Keratinocyte (primary cell): ENCODE measurements around the gene C5orf52. TPM values are rescaled to one million over a fixed set of nuclear protein-coding genes. Genes with fewer than 3 reads are reported as not detected.

Experiments
- DNase-seq: peaks from one replicate; pipeline ENCODE4 v3.0.0-alpha.2; 2011; ENCODE audit warnings: low read depth, missing footprints, low spot score
- FAIRE-seq: peaks from 2 replicates; lab custom pipeline; 2011; peaks lifted over from hg19 to GRCh38; lab: Jason Lieb, UNC
- H2AFZ ChIP-seq: 2 replicates; pipeline ENCODE4 v1.6.0; 2012; ENCODE audit warnings: low read length, control low read depth, inconsistent platforms; ENCODE audit not compliant: control insufficient read depth
- H3K27ac ChIP-seq: 2 replicates; pipeline ENCODE4 v1.5.1; 2011; ENCODE audit warnings: low read length; ENCODE audit not compliant: control insufficient read depth, insufficient read depth
- H3K27me3 ChIP-seq: 3 replicates; pipeline ENCODE4 v1.6.0; 2011; ENCODE audit warnings: low read length; ENCODE audit not compliant: control insufficient read depth, insufficient read depth; ENCODE audit errors: extremely low read depth
- H3K36me3 ChIP-seq, 2 experiments: 2 replicates in 1 of 2; 3 replicates in 1 of 2; pipeline ENCODE4 v1.5.1; 2011; ENCODE audit warnings: low read length in 2 of 2, mild to moderate bottlenecking in 1 of 2; ENCODE audit not compliant: control insufficient read depth in 2 of 2, insufficient read depth in 2 of 2; ENCODE audit errors: extremely low read depth in 1 of 2
- H3K4me1 ChIP-seq: 3 replicates; pipeline ENCODE4 v1.5.1; 2011; ENCODE audit warnings: low read length; ENCODE audit not compliant: control insufficient read depth, insufficient read depth; ENCODE audit errors: extremely low read depth
- H3K4me2 ChIP-seq: 3 replicates; pipeline ENCODE4 v1.6.0; 2011; ENCODE audit warnings: low read depth, low read length; ENCODE audit not compliant: control insufficient read depth, insufficient read depth; ENCODE audit errors: extremely low read depth
- H3K4me3 ChIP-seq, 3 experiments: fragments of 200-600 bp in 1 of 3; sonication (generic) in 1 of 3; 2 replicates in 2 of 3; 3 replicates in 1 of 3; pipeline ENCODE4 v1.5.1; 2011 to 2016; ENCODE audit warnings: low read length in 3 of 3, mild to moderate bottlenecking in 3 of 3, control low read depth in 2 of 3, inconsistent platforms in 1 of 3, low read depth in 1 of 3, mixed read lengths in 1 of 3, mixed run types in 1 of 3, moderate library complexity in 1 of 3; ENCODE audit not compliant: control insufficient read depth in 2 of 3, insufficient read depth in 2 of 3; ENCODE audit errors: extremely low read depth in 1 of 3
- H3K79me2 ChIP-seq: 2 replicates; pipeline ENCODE4 v1.6.0; 2012; ENCODE audit warnings: low read length; ENCODE audit not compliant: control insufficient read depth, insufficient read depth
- H3K9ac ChIP-seq: 3 replicates; pipeline ENCODE4 v1.6.0; 2011; ENCODE audit warnings: low read length; ENCODE audit not compliant: control insufficient read depth, insufficient read depth; ENCODE audit errors: extremely low read depth
- H3K9me1 ChIP-seq: 3 replicates; pipeline ENCODE4 v1.6.0; 2011; ENCODE audit warnings: low read length; ENCODE audit not compliant: control insufficient read depth, insufficient read depth; ENCODE audit errors: extremely low read depth
- H3K9me3 ChIP-seq: 2 replicates; pipeline ENCODE4 v1.5.1; 2012; ENCODE audit warnings: low read depth, low read length; ENCODE audit not compliant: control insufficient read depth
- H4K20me1 ChIP-seq: 3 replicates; pipeline ENCODE4 v1.6.0; 2011; ENCODE audit warnings: low read length; ENCODE audit not compliant: control insufficient read depth, insufficient read depth; ENCODE audit errors: extremely low read depth
- CTCF ChIP-seq, 3 experiments: IDR thresholded peaks in 1 of 3; conservative IDR thresholded peaks in 1 of 3; optimal IDR thresholded peaks in 1 of 3; 2 replicates in 2 of 3; 3 replicates in 1 of 3; pipeline versions ENCODE3 to v1.5.1; 2011; ENCODE audit warnings: low read length in 3 of 3, mild to moderate bottlenecking in 3 of 3, moderate library complexity in 2 of 3, control low read depth in 1 of 3, inconsistent platforms in 1 of 3; ENCODE audit not compliant: insufficient read depth in 2 of 3; ENCODE audit errors: extremely low read depth in 1 of 3
- EZH2 ChIP-seq: IDR thresholded peaks from one replicate; pipeline ENCODE4 v1.6.1; 2012; ENCODE audit warnings: inconsistent platforms, mild to moderate bottlenecking, low read length, moderate library complexity
- dilution Hi-C: fragments of 300-500 bp; cut with MboI; formaldehyde crosslinking; loops from one replicate; pipeline ENCODE4 v1.7.0; 2020; ENCODE audit warnings: low sequenced_read_pairs; ENCODE audit not compliant: extremely low pct_ligation_motif_present
- polyA plus RNA-seq, 5 experiments: library from polyadenylated mRNA; depleted of rRNA in 3 of 5; stranded (reverse) in 3 of 5; stranded (forward) in 1 of 5; unstranded in 1 of 5; fragments of >200 nt; gene quantifications; 1 replicate in 1 of 5; 2 replicates in 3 of 5; 3 replicates in 1 of 5; pipeline versions ENCODE4 v1.2.1 to v1.2.3, GENCODE V29; 2011 to 2012; ENCODE audit warnings: missing spikeins in 2 of 5, low read depth in 1 of 5, low replicate concordance in 1 of 5

C5orf52 gene
- polyA plus RNA-seq, 1 donor (not counting 4 experiments of a cell fraction or from before 2014, with no cell fraction given): not detected

- Histone ChIP-seq H3K4me2 (no peak overlapping the region), H2AFZ (no peak overlapping the region), H3K4me3 (no peak overlapping the region), H3K79me2 (no peaks in the 10 kb centered on the region), H4K20me1 (no peaks in the 10 kb centered on the region), H3K27me3 (no peaks in the 10 kb centered on the region), H3K9me3 (no peaks in the 10 kb centered on the region), H3K4me1 (no peaks in the 10 kb centered on the region), H3K27ac (no peak overlapping the region), H3K36me3 (no peaks in the 10 kb centered on the region), H3K9me1 (no peaks in the 10 kb centered on the region), H3K9ac (no peak overlapping the region)
- dilution Hi-C loops: no loop called here
- TF ChIP-seq CTCF (optimal IDR thresholded peaks at IDR 0.05 in 1 of 3, IDR thresholded peaks at IDR 0.05 in 1 of 3, conservative IDR thresholded peaks at IDR 0.05 in 1 of 3; ENCODE audit: extremely low read depth in 1 of 3, insufficient read depth in 2 of 3, low read length in 3 of 3) (no peak), EZH2 (no peak)
- DNase-seq: no peak
- no peak for FAIRE-seq
Observed at GRCh38 chr5:157703736-157704135, 32.4 kb downstream of the C5orf52 start.

DNA sequence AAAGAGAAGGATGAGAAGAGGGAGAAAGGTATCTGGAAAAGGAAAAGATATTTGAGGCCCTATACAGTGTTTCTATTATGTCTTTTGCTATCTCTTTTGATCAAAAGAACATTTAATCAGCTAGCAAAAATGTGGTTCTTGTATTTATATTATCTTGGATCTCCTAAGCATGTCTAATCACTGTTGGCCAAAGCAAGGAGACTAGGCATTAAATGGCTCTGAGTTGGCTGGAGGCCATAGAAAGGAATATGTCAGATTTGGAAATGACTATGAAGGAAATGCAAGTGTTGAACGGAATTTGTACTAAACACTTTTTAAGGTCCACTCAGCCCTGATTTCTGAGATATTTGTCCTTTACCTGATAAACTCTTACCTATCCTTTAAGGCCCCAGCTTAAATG, 37.5 kb downstream of the C5orf52 start:
- Histone ChIP-seq H3K27ac (no peak overlapping the region), H3K36me3 (no peaks in the 10 kb centered on the region), H3K9ac (no peak overlapping the region), H3K4me2 (no peak overlapping the region), H3K9me1 (no peaks in the 10 kb centered on the region), H2AFZ (no peak overlapping the region), H3K79me2 (no peaks in the 10 kb centered on the region), H3K27me3 (no peaks in the 10 kb centered on the region), H3K4me3 (no peak overlapping the region), H4K20me1 (no peaks in the 10 kb centered on the region), H3K9me3 (no peaks in the 10 kb centered on the region), H3K4me1 (no peaks in the 10 kb centered on the region)
- dilution Hi-C loops: no loop called here
- FAIRE-seq (no peak), DNase-seq (no peak)
- TF ChIP-seq CTCF (optimal IDR thresholded peaks at IDR 0.05 in 1 of 3, IDR thresholded peaks at IDR 0.05 in 1 of 3, conservative IDR thresholded peaks at IDR 0.05 in 1 of 3; ENCODE audit: extremely low read depth in 1 of 3, insufficient read depth in 2 of 3, low read length in 3 of 3) (no peak), EZH2 (no peak)
